Uterus (tissue), 4 donors: ENCODE measurements around the gene HNRNPUL1. TPM values are rescaled to one million over a fixed set of nuclear protein-coding genes. Genes with fewer than 3 reads are reported as not detected.

ENCODE experiments used
- DNase-seq, 2 donors: peaks; one replicate each; pipeline ENCODE4 v3.0.0-alpha.2; 2019 to 2020
- H3K27ac ChIP-seq, 2 donors: fragments of 200-600 bp; sonication (generic); 1 replicate in 1 of 2; 2 replicates in 1 of 2; pipeline ENCODE4 v1.5.1; 2016 to 2018
- H3K27me3 ChIP-seq, 2 donors: fragments of 200-600 bp; sonication (generic); one replicate each; pipeline ENCODE4 v1.5.1; 2018 to 2019; ENCODE audit warnings: control low read depth in 1 of 2
- H3K36me3 ChIP-seq, 2 donors: fragments of 200-600 bp; sonication (generic); one replicate each; pipeline ENCODE4 v1.5.1; 2019; ENCODE audit warnings: control low read depth in 1 of 2
- H3K4me1 ChIP-seq, 2 donors: fragments of 200-600 bp; sonication (generic); one replicate each; pipeline ENCODE4 v1.5.1; 2018 to 2019; ENCODE audit warnings: control low read depth in 1 of 2
- H3K4me3 ChIP-seq, 2 donors: fragments of 200-600 bp; sonication (generic); 1 replicate in 1 of 2; 2 replicates in 1 of 2; pipeline ENCODE4 v1.5.1; 2018 to 2019; ENCODE audit warnings: mild to moderate bottlenecking in 1 of 2
- H3K9me3 ChIP-seq, 2 donors: fragments of 200-600 bp; sonication (generic); one replicate each; pipeline ENCODE4 v1.5.1; 2019; ENCODE audit warnings: control low read depth in 1 of 2
- POLR2A ChIP-seq, 2 donors: fragments of 450-650 bp; IDR thresholded peaks; one replicate each; pipeline ENCODE4 v1.6.1; 2016; ENCODE audit warnings: antibody characterized with exemption in 2 of 2, mild to moderate bottlenecking in 1 of 2, moderate library complexity in 1 of 2
- intact Hi-C: fragments of 100-400 bp; cut with DNase I; formaldehyde crosslinking; loops from one replicate; pipeline ENCODE4 v1.15.1; 2023; ENCODE audit warnings: low total_unique reads
- total RNA-seq, 4 donors: library from RNA; depleted of rRNA in 3 of 4; stranded (reverse); fragments of >200 nt in 3 of 4; gene quantifications; one replicate each; pipeline versions ENCODE4 v1.1.0 to v1.2.4, GENCODE V29; 2014 to 2023
- TF ChIP-seq, protein P1 (sequence below), 4 experiments: fragments of 200-600 bp in 2 of 4; fragments of 450-650 bp in 2 of 4; sonication (generic) in 2 of 4; IDR thresholded peaks; one replicate each; pipeline ENCODE4 v1.5.1; 2016 to 2019; ENCODE audit warnings: antibody characterized with exemption in 4 of 4, mild to moderate bottlenecking in 2 of 4, moderate library complexity in 1 of 4
- donor health status: DM: yes; HTN: yes; CAD: no.

The HNRNPUL1 gene
- total RNA-seq, 4 donors from 2014 or later = 49.7 to 219 (median 87.4) TPM

DNA sequence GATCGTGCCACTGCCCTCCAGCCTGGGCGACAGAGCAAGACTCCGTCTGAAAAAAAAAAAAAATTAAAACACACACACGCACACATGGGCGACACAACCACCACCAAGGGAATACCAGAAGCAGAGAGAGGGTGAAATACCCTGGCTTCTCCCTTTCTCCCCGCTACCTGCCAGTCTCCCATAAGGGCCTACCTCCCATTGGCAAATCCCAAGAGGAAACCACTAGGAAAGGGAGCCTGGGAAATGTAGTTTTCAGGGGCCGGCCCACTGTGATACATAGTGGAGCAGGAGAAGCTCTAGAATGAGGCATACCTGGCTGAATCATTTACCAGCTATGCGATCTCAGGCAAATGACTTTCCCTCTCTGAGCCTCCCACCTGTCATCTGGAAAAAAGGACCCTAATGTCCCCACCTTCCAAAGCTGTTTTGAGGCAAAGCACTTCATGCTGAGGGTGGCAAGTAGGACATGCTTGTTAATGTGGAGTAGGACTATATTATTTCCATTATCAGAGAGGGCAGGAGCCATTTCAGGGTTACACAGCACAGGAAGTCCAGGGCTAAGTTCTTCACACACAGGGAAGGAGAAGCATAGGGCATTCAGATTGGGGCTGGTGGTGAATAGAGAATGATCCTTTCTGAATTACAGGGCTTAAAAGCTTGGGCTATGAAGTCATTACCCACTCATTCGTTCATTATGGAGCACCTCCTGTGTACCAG is 14.3 kb upstream of the HNRNPUL1 start:
- Histone ChIP-seq H3K4me3 (no peak overlapping the region), H3K27me3 (no peaks in the 10 kb centered on the region), H3K36me3 (no peaks in the 10 kb centered on the region), H3K9me3 (no peaks in the 10 kb centered on the region), H3K27ac (no peak overlapping the region), H3K4me1 (no peaks in the 10 kb centered on the region)
- intact Hi-C loops = no loop called here
- no peak for DNase-seq
- TF ChIP-seq, protein P1, sequence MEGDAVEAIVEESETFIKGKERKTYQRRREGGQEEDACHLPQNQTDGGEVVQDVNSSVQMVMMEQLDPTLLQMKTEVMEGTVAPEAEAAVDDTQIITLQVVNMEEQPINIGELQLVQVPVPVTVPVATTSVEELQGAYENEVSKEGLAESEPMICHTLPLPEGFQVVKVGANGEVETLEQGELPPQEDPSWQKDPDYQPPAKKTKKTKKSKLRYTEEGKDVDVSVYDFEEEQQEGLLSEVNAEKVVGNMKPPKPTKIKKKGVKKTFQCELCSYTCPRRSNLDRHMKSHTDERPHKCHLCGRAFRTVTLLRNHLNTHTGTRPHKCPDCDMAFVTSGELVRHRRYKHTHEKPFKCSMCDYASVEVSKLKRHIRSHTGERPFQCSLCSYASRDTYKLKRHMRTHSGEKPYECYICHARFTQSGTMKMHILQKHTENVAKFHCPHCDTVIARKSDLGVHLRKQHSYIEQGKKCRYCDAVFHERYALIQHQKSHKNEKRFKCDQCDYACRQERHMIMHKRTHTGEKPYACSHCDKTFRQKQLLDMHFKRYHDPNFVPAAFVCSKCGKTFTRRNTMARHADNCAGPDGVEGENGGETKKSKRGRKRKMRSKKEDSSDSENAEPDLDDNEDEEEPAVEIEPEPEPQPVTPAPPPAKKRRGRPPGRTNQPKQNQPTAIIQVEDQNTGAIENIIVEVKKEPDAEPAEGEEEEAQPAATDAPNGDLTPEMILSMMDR (IDR thresholded peaks at IDR 0.05) = no peak
- TF ChIP-seq POLR2A (IDR thresholded peaks at IDR 0.05) = no peak

DNA sequence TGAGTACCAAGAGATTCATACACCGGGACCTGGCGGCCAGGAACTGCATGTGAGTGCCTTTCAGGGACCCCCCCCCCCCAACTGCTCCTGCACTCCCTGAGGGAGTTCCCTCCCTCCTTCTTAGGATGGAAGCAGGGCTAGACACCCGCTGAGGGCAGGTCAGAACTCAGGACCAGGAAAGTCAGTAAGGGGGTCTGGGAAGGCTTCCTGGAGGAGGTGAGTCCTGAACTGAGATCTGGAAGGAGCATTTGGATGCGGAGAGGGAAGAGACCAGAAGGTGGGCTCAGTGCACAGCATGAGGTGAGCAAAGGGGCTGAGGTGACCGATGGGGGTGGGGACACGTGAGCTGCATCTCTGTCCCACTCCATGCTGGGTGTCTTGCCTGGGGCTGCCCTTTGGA is 10.5 kb upstream of the HNRNPUL1 start:
- TF ChIP-seq POLR2A (IDR thresholded peaks at IDR 0.05) = no peak
- TF ChIP-seq, protein P1 (IDR thresholded peaks at IDR 0.05) = no peak
- intact Hi-C loops = no loop called here

DNA sequence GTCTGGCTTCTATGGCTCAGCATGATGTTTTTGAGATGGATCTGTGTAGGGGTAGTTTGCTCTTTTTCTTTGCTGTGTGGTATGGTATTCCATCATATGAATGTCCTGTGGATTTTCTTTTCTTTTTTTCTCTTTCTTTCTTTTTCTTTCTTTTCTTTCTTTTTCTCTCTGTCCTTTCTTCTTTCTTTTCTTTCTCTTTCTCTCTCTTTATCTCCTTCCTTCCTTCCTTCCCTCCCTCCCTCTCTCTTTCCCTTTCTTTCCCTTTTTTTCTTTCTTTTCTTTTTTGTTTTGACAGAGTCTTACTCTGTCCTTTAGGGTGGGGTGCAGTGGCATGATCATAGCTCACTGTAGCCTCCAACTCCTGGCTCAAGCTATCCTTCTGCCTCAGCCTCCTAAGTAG is 9.0 kb upstream of the HNRNPUL1 start:
- no peak for DNase-seq
- H3K4me1 ChIP-seq = no peaks in the 10 kb centered on the region
- no peaks in the 10 kb centered on the region for H3K9me3 ChIP-seq
- H3K27me3 ChIP-seq = no peaks in the 10 kb centered on the region
- TF ChIP-seq, protein P1 (IDR thresholded peaks at IDR 0.05) = no peak
- no peak for TF ChIP-seq POLR2A (IDR thresholded peaks at IDR 0.05)
- H3K27ac ChIP-seq = no peak overlapping the region
- intact Hi-C loops = no loop called here
- H3K36me3 ChIP-seq = no peaks in the 10 kb centered on the region
- no peak overlapping the region for H3K4me3 ChIP-seq

More for the DNA sequence above, 10.5 kb upstream of the HNRNPUL1 start:
- Histone ChIP-seq H3K4me1 (no peaks in the 10 kb centered on the region), H3K36me3 (no peaks in the 10 kb centered on the region), H3K27ac (no peak overlapping the region), H3K27me3 (no peaks in the 10 kb centered on the region), H3K9me3 (no peaks in the 10 kb centered on the region), H3K4me3 (no peak overlapping the region)
- DNase-seq = no peak

DNA sequence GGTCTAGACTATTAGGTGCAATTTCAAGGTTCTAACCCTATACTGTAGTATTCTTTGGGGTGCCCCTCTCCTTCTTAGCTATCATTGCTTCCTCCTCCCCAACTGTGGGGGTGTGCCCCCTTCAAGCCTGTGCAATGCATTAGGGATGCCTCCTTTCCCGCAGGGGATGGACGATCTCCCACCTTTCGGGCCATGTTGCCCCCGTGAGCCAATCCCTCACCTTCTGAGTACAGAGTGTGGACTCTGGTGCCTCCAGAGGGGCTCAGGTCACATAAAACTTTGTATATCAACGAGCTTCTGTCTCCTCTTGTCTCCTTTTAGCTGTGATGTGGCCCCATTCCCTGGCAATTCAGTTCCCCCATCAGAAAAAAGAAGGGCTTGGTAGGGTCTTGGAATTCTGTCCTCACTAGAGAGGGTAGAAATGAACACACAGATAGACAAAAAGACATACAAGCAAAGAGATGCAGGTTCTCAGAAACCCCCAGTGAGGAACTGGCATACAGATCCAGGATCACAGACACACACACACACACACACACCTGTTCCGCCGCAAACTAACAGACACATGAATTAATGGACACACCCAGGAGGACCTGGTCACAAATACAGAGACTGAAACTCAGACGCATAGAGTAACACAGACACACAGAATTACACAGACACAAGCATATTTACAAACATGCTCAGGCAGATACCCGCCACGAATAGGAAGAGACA is 2.5 kb upstream of the HNRNPUL1 start:
- DNase-seq = no peak
- H3K9me3 ChIP-seq = no peaks in the 10 kb centered on the region
- H3K4me1 ChIP-seq = peaks cover 0 to 5% of the 10 kb centered on the region in 2 donors
- intact Hi-C loops = loop anchor here (5.0 kb wide), 1 partner anchor 59 kb away; no protein-coding TSS in a partner anchor
- H3K27me3 ChIP-seq = no peaks in the 10 kb centered on the region
- peak overlapping the region; percentile 94 to 98 for H3K27ac ChIP-seq
- H3K36me3 ChIP-seq = no peaks in the 10 kb centered on the region
- H3K4me3 ChIP-seq = peak overlapping the region; percentile 60 to 80
- TF ChIP-seq, protein P1 (IDR thresholded peaks at IDR 0.05) = no peak
- no peak for TF ChIP-seq POLR2A (IDR thresholded peaks at IDR 0.05)
